GM13977 (cell line): Measurements from ENCODE around the gene BHLHE40.

Experiments used
- DNase-seq: peaks from one replicate; pipeline ENCODE4 v3.0.0; 2012; ENCODE audit warnings: low spot score
- in situ Hi-C: fragments of 300-500 bp; cut with MboI; formaldehyde crosslinking; loops from one replicate; pipeline ENCODE4 v1.12.0; 2022; ENCODE audit warnings: low sequenced_read_pairs, low pct_unique_long_range_greater_than_20kb, mixed read lengths, inconsistent platforms; ENCODE audit not compliant: unreplicated experiment
- TF ChIP-seq, protein P1 (sequence below): IDR thresholded peaks from 2 replicates; pipeline ENCODE4 v1.5.1; 2012; ENCODE audit warnings: mild to moderate bottlenecking, control low read depth; ENCODE audit not compliant: insufficient read depth; ENCODE audit errors: extremely low read depth, missing control alignments

BHLHE40 gene

GRCh38 chr3:5016211-5017161, 37.2 kb downstream of the BHLHE40 start:
- in situ Hi-C loops, result no loop called here
- DNase-seq, result no peak
- TF ChIP-seq, protein P1, sequence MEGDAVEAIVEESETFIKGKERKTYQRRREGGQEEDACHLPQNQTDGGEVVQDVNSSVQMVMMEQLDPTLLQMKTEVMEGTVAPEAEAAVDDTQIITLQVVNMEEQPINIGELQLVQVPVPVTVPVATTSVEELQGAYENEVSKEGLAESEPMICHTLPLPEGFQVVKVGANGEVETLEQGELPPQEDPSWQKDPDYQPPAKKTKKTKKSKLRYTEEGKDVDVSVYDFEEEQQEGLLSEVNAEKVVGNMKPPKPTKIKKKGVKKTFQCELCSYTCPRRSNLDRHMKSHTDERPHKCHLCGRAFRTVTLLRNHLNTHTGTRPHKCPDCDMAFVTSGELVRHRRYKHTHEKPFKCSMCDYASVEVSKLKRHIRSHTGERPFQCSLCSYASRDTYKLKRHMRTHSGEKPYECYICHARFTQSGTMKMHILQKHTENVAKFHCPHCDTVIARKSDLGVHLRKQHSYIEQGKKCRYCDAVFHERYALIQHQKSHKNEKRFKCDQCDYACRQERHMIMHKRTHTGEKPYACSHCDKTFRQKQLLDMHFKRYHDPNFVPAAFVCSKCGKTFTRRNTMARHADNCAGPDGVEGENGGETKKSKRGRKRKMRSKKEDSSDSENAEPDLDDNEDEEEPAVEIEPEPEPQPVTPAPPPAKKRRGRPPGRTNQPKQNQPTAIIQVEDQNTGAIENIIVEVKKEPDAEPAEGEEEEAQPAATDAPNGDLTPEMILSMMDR, result no peak

- DNase-seq, result no peak
Measured at GRCh38 chr3:5017925-5018531, 38.8 kb downstream of the BHLHE40 start.

GRCh38 chr3:5019411-5020241, 40.4 kb downstream of the BHLHE40 start:
- TF ChIP-seq, protein P1, result no peak
- DNase-seq, result no peak
- in situ Hi-C loops, result no loop called here

More at GRCh38 chr3:5017925-5018531, 38.8 kb downstream of the BHLHE40 start:
- TF ChIP-seq, protein P1, result no peak
- in situ Hi-C loops, result no loop called here

- in situ Hi-C loops, result no loop called here
- no peak for DNase-seq
- TF ChIP-seq, protein P1, result no peak
Measured at GRCh38 chr3:5020242-5020722, 41.0 kb downstream of the BHLHE40 start.

- TF ChIP-seq, protein P1, result no peak
- in situ Hi-C loops, result no loop called here
- no peak for DNase-seq
Measured at GRCh38 chr3:5021116-5022092, 42.2 kb downstream of the BHLHE40 start.
